Liver (tissue), 3 donors: ENCODE data around the gene ZRANB1.

Experiments used
- CTCF ChIP-seq: fragments of 150-350 bp; IDR thresholded peaks from 2 replicates; pipeline ENCODE4 v1.5.1; 2017; ENCODE audit warnings: improper control_type of control experiment, low read depth, low read length; ENCODE audit not compliant: missing input control
- EGR1 ChIP-seq, 2 donors: IDR thresholded peaks; 2 replicates each; pipeline ENCODE4 v1.6.1; 2016 to 2018; ENCODE audit warnings: antibody characterized with exemption in 2 of 2, low read depth in 2 of 2
- GABPA ChIP-seq, 2 donors: IDR thresholded peaks in 1 of 2; conservative IDR thresholded peaks in 1 of 2; 2 replicates each; pipeline ENCODE4 v1.6.1; 2016; ENCODE audit warnings: antibody characterized with exemption in 2 of 2, mild to moderate bottlenecking in 1 of 2, moderate library complexity in 1 of 2
- HNF4G ChIP-seq: IDR thresholded peaks from 2 replicates; pipeline ENCODE4 v1.6.1; 2016; ENCODE audit warnings: antibody characterized with exemption
- NR2F2 ChIP-seq: IDR thresholded peaks from 2 replicates; pipeline ENCODE4 v1.6.1; 2016; ENCODE audit warnings: antibody characterized with exemption
- RAD21 ChIP-seq, 2 donors: IDR thresholded peaks; 2 replicates each; pipeline ENCODE4 v1.6.1; 2016; ENCODE audit warnings: antibody characterized with exemption in 2 of 2, mild to moderate bottlenecking in 2 of 2
- REST ChIP-seq: IDR thresholded peaks from 2 replicates; pipeline ENCODE4 v1.6.1; 2016; ENCODE audit warnings: antibody characterized with exemption, mild to moderate bottlenecking
- SP1 ChIP-seq: IDR thresholded peaks from 2 replicates; pipeline ENCODE4 v1.6.1; 2018; ENCODE audit warnings: antibody characterized with exemption, mild to moderate bottlenecking
- donor health status: healthy.
- donor health status: healthy.

DNA sequence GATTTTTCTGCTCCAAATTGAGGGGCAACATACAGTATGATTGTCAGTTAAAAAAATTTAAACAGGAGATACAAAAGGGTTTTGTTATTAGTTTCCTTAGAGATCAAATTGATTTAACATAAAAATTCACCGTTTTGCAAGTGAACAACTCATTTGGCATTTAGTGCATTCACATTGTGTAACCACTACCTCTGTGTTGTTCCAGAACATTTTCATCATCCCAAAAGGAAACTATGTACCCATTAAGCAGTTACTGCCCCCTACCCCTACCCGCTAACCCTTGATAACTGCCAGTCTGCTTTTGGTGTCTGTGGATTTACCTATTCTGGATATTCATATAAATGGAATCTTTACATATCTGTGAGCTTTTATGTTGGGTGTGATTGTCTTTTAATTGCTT is 3.1 kb downstream of the ZRANB1 start:
- no peak for TF ChIP-seq GABPA (IDR thresholded peaks at IDR 0.05 in 1 of 2, conservative IDR thresholded peaks at IDR 0.05 in 1 of 2)
- no peak for TF ChIP-seq REST
- no peak for TF ChIP-seq EGR1 (IDR thresholded peaks at IDR 0.05; ENCODE audit: low read depth in 2 of 2)
- no peak for TF ChIP-seq CTCF
- TF ChIP-seq RAD21 (IDR thresholded peaks at IDR 0.05): no peak
- peak; percentile 38 for TF ChIP-seq HNF4G
- TF ChIP-seq NR2F2: no peak
- peak; percentile 22 for TF ChIP-seq SP1
